ENCODE results near the gene A3GALT2. TPM values are rescaled to one million over a fixed set of nuclear protein-coding genes. Genes with fewer than 3 reads are reported as not detected.

The A3GALT2 gene
- polyA plus RNA-seq, 1 of the 3 experiments (the other 2 are of a cell fraction) = 0.07 TPM

- CTCF ChIA-PET = interaction anchor here (0.7 to 0.9 kb wide), 2 partner anchors 11 to 115 kb away, joined by 3 read pairs; partner anchors contain the start of gene A3GALT2
- WGBS (ENCODE audit: low lambda C conversion rate) = 96% methylated on average over 8 of the region's 10 CpGs
- no peak for DNase-seq
- Histone ChIP-seq H2AFZ (ENCODE audit: low read depth) (no peak overlapping the region), H3K4me2 (no peak overlapping the region), H3F3A (replicated peaks; ENCODE audit: insufficient read depth) (peaks cover 28% of the 10 kb centered on the region), H3K27me3 (ENCODE audit: insufficient read depth) (no peaks in the 10 kb centered on the region), H3K27ac (ENCODE audit: low read depth in 2 of 2, low read length in 1 of 2) (peak overlapping the region in 1 of 2 experiments; percentile 27; a peak in 2 of 4 replicates), H3K9ac (no peak overlapping the region), H3K9me3 (no peaks in the 10 kb centered on the region), H3K4me3 (ENCODE audit: low read depth in 2 of 2, low read length in 1 of 2) (no peak overlapping the region), H3K9me2 (no peaks in the 10 kb centered on the region), H4K20me1 (ENCODE audit: insufficient read depth) (peaks cover 100% of the 10 kb centered on the region), H3K4me1 (ENCODE audit: control insufficient read depth in 1 of 2, insufficient read depth in 2 of 2, low read depth in 1 of 2, low read length in 1 of 2) (peaks cover 20 to 41% of the 10 kb centered on the region in 2 experiments; a peak in 3 of 4 replicates), H3K79me2 (ENCODE audit: insufficient read depth) (peaks cover 89% of the 10 kb centered on the region), H3K36me3 (replicated peaks in 1 of 2; ENCODE audit: control insufficient read depth in 1 of 2, insufficient read depth in 2 of 2, low read length in 1 of 2) (peaks cover 78 to 85% of the 10 kb centered on the region in 2 experiments)
- TF ChIP-seq MXI1 (IDR thresholded peaks at IDR 0.05; ENCODE audit: low read depth, low read length) (no peak), IRF3 (IDR thresholded peaks at IDR 0.05; ENCODE audit: low read depth, low read length) (no peak), RXRA (IDR thresholded peaks at IDR 0.05; ENCODE audit: borderline replicate concordance, low read depth) (no peak), CHD2 (IDR thresholded peaks at IDR 0.05; ENCODE audit: low read length, partially characterized antibody) (no peak), PBX3 (IDR thresholded peaks at IDR 0.05) (no peak), NFIC (IDR thresholded peaks at IDR 0.05; ENCODE audit: borderline replicate concordance) (no peak), FOXM1 (IDR thresholded peaks at IDR 0.05; ENCODE audit: low read depth) (no peak)
- POLR2A ChIA-PET = no interaction called here
Observed at GRCh38 chr1:33331444-33332356, 10.8 kb upstream of the A3GALT2 start.

GRCh38 chr1:33330906-33331305 lies 10.0 kb upstream of the A3GALT2 start:
- H3K4me1 ChIP-seq (ENCODE audit: control insufficient read depth in 1 of 2, insufficient read depth in 2 of 2, low read depth in 1 of 2, low read length in 1 of 2) = peaks cover 17 to 34% of the 10 kb centered on the region in 2 experiments; a peak in 3 of 4 replicates
- no peaks in the 10 kb centered on the region for H3K9me3 ChIP-seq
- H3K36me3 ChIP-seq (replicated peaks in 1 of 2; ENCODE audit: control insufficient read depth in 1 of 2, insufficient read depth in 2 of 2, low read length in 1 of 2) = peaks cover 86 to 91% of the 10 kb centered on the region in 2 experiments
- H3K9me2 ChIP-seq = no peaks in the 10 kb centered on the region
- ChIA-PET POLR2A (no interaction called here), CTCF (interaction anchor here (0.7 to 1.5 kb wide), 3 partner anchors 10 to 140 kb away, joined by 3 to 4 read pairs (median 3); partner anchors contain the start of gene A3GALT2)
- no peak overlapping the region for H3K9ac ChIP-seq
- no peak overlapping the region for H3K4me2 ChIP-seq
- WGBS (ENCODE audit: low lambda C conversion rate) = 91% methylated on average over 6 of the region's 7 CpGs
- H4K20me1 ChIP-seq (ENCODE audit: insufficient read depth) = peaks cover 99% of the 10 kb centered on the region
- H3F3A ChIP-seq (replicated peaks; ENCODE audit: insufficient read depth) = peaks cover 33% of the 10 kb centered on the region
- no peak overlapping the region for H2AFZ ChIP-seq (ENCODE audit: low read depth)
- H3K4me3 ChIP-seq (ENCODE audit: low read depth in 2 of 2, low read length in 1 of 2) = no peak overlapping the region
- no peaks in the 10 kb centered on the region for H3K27me3 ChIP-seq (ENCODE audit: insufficient read depth)
- peak overlapping the region in 1 of 2 experiments; percentile 2; a peak in 1 of 4 replicates for H3K27ac ChIP-seq (ENCODE audit: low read depth in 2 of 2, low read length in 1 of 2)
- peaks cover 84% of the 10 kb centered on the region for H3K79me2 ChIP-seq (ENCODE audit: insufficient read depth)
- no peak for DNase-seq
- no peak for TF ChIP-seq RXRA (IDR thresholded peaks at IDR 0.05; ENCODE audit: borderline replicate concordance, low read depth)
- TF ChIP-seq RFX5 (IDR thresholded peaks at IDR 0.05; ENCODE audit: low read length) = no peak
- TF ChIP-seq MAX (IDR thresholded peaks at IDR 0.05; ENCODE audit: low read depth) = no peak
- TF ChIP-seq EP300 (IDR thresholded peaks at IDR 0.05; ENCODE audit: borderline replicate concordance in 1 of 2, low read depth in 1 of 2, low read length in 1 of 2) = no peak
- no peak for TF ChIP-seq MEF2A (IDR thresholded peaks at IDR 0.05; ENCODE audit: borderline replicate concordance, low read depth)
- no peak for TF ChIP-seq IRF3 (IDR thresholded peaks at IDR 0.05; ENCODE audit: low read depth, low read length)
- no peak for TF ChIP-seq REST (IDR thresholded peaks at IDR 0.05; ENCODE audit: low read depth, low read length)
- TF ChIP-seq TEAD4 (IDR thresholded peaks at IDR 0.05; ENCODE audit: borderline replicate concordance, insufficient read depth) = no peak
- TF ChIP-seq CTCF (IDR thresholded peaks at IDR 0.05) = no peak

Data from SK-N-SH (cell line).